ENCODE measurements around the gene SYCE1.

The SYCE1 gene

DNA sequence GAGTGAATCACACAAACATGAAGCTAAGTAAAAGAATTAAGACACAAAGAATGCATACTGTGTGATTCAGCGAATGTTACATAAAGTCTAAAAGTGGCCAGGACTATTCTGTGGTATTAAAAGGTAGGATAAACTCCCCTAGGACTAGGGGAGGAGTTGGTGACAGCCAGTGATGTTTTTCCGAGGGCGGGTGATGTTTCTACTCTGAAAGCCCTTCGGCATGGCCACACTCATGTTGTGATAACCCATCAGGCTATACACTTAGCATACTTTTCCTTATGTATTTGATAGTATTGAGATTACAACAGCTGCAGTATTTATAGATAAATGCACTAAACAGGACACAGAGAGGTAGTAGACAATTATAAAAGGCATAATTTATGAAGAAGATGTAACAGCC is 54.0 kb downstream of the SYCE1 start:
- no peak for DNase-seq

DNA sequence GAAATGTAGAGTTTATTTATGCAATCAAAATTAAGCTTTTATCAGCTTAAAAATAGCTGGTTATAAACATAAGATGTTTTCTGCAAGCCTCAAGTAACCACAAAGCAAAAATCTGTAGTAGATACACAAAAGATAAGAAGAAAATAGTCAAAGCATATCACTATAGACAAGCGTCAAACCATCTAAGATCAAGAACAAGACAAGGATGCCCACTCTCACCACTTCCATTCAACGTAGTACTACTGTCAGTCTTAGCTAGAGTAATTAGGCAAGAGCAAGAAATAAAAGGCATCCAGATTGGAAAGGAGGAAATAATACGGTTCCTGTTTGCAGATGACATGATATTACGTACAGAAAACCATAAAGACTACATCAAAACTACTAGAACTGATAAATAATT is 55.7 kb downstream of the SYCE1 start:
- no peak for DNase-seq

All from stimulated activated CD4-positive, alpha-beta T cell treated with anti-CD3 and anti-CD28 coated beads, Interleukin-2, amount 100 ng/mL, for 24 hours (primary cell).